Measurements from ENCODE around the gene B4GALNT4. TPM values are rescaled to one million over a fixed set of nuclear protein-coding genes. Genes with fewer than 3 reads are reported as not detected.
"Not testable (repeated sequence)": the region's sequence is repeated elsewhere in the genome, so short reads cannot be mapped to it uniquely, and the experiment has no call there.

Gene B4GALNT4
- total RNA-seq, 1 donor: 2.2 TPM

GRCh38 chr11:420911-421321 lies 51.6 kb downstream of the B4GALNT4 start:
- H3K27ac ChIP-seq (ENCODE audit: low read depth, low read length): no peak overlapping the region
- no peak for TF ChIP-seq CTCF (IDR thresholded peaks at IDR 0.05; ENCODE audit: extremely low read depth, low read depth, low read length)
- no peak overlapping the region for H3K4me2 ChIP-seq (ENCODE audit: insufficient read depth, low read length)
- H3K79me2 ChIP-seq (ENCODE audit: insufficient read depth, low read length): no peaks in the 10 kb centered on the region
- no peaks in the 10 kb centered on the region for H3K36me3 ChIP-seq (ENCODE audit: insufficient read depth, low read length)
- H4K20me1 ChIP-seq (ENCODE audit: insufficient read depth, low read length): no peaks in the 10 kb centered on the region
- no peak overlapping the region for H3K4me3 ChIP-seq (ENCODE audit: insufficient read depth, low read length)
- no peak overlapping the region for H2AFZ ChIP-seq (ENCODE audit: low read length)
- peaks cover 23% of the 10 kb centered on the region for H3K27me3 ChIP-seq (ENCODE audit: insufficient read depth, low read length)
- no peaks in the 10 kb centered on the region for H3K9me3 ChIP-seq (ENCODE audit: low read depth, low read length)
- H3K4me1 ChIP-seq (ENCODE audit: insufficient read depth, low read length): no peaks in the 10 kb centered on the region
- DNase-seq (ENCODE audit: insufficient read length, low spot score, missing footprints): no peak

GRCh38 chr11:422249-422656 lies 53.0 kb downstream of the B4GALNT4 start:
- Histone ChIP-seq H3K27ac (ENCODE audit: low read depth, low read length) (no peak overlapping the region), H2AFZ (ENCODE audit: low read length) (no peak overlapping the region), H3K9me3 (ENCODE audit: low read depth, low read length) (no peaks in the 10 kb centered on the region), H4K20me1 (ENCODE audit: insufficient read depth, low read length) (no peaks in the 10 kb centered on the region), H3K4me3 (ENCODE audit: insufficient read depth, low read length) (no peak overlapping the region), H3K4me2 (ENCODE audit: insufficient read depth, low read length) (no peak overlapping the region), H3K4me1 (ENCODE audit: insufficient read depth, low read length) (no peaks in the 10 kb centered on the region), H3K79me2 (ENCODE audit: insufficient read depth, low read length) (no peaks in the 10 kb centered on the region), H3K27me3 (ENCODE audit: insufficient read depth, low read length) (peaks cover 23% of the 10 kb centered on the region), H3K36me3 (ENCODE audit: insufficient read depth, low read length) (no peaks in the 10 kb centered on the region)
- no peak for DNase-seq (ENCODE audit: insufficient read length, low spot score, missing footprints)
- TF ChIP-seq CTCF (IDR thresholded peaks at IDR 0.05; ENCODE audit: extremely low read depth, low read depth, low read length): no peak

GRCh38 chr11:424232-424631 lies 54.9 kb downstream of the B4GALNT4 start:
- Histone ChIP-seq H4K20me1 (ENCODE audit: insufficient read depth, low read length) (no peaks in the 10 kb centered on the region), H2AFZ (ENCODE audit: low read length) (no peak overlapping the region), H3K27me3 (ENCODE audit: insufficient read depth, low read length) (peaks cover 11% of the 10 kb centered on the region), H3K27ac (ENCODE audit: low read depth, low read length) (no peak overlapping the region), H3K4me2 (ENCODE audit: insufficient read depth, low read length) (no peak overlapping the region), H3K4me3 (ENCODE audit: insufficient read depth, low read length) (no peak overlapping the region), H3K4me1 (ENCODE audit: insufficient read depth, low read length) (no peaks in the 10 kb centered on the region), H3K9me3 (ENCODE audit: low read depth, low read length) (no peaks in the 10 kb centered on the region), H3K36me3 (ENCODE audit: insufficient read depth, low read length) (no peaks in the 10 kb centered on the region), H3K79me2 (ENCODE audit: insufficient read depth, low read length) (no peaks in the 10 kb centered on the region)
- TF ChIP-seq CTCF (IDR thresholded peaks at IDR 0.05; ENCODE audit: extremely low read depth, low read depth, low read length): no peak
- DNase-seq (ENCODE audit: insufficient read length, low spot score, missing footprints): no peak

- not testable (repeated sequence) for DNase-seq (ENCODE audit: insufficient read length, low spot score, missing footprints); H3K27ac ChIP-seq (ENCODE audit: low read depth, low read length); H2AFZ ChIP-seq (ENCODE audit: low read length); H4K20me1 ChIP-seq (ENCODE audit: insufficient read depth, low read length); H3K9me3 ChIP-seq (ENCODE audit: low read depth, low read length); H3K36me3 ChIP-seq (ENCODE audit: insufficient read depth, low read length); H3K4me3 ChIP-seq (ENCODE audit: insufficient read depth, low read length); H3K4me1 ChIP-seq (ENCODE audit: insufficient read depth, low read length); H3K4me2 ChIP-seq (ENCODE audit: insufficient read depth, low read length); H3K79me2 ChIP-seq (ENCODE audit: insufficient read depth, low read length); H3K27me3 ChIP-seq (ENCODE audit: insufficient read depth, low read length)
Observed at GRCh38 chr11:424766-425165, 55.5 kb downstream of the B4GALNT4 start.
